GM03348 (cell line): ENCODE results near the gene PERCC1.
"Not testable (repeated sequence)": the region's sequence is repeated elsewhere in the genome, so short reads cannot be mapped to it uniquely, and the experiment has no call there.

Experiments used
- DNase-seq: peaks from one replicate; pipeline ENCODE4 v3.0.0; 2012; ENCODE audit warnings: low spot score

Gene PERCC1

DNA sequence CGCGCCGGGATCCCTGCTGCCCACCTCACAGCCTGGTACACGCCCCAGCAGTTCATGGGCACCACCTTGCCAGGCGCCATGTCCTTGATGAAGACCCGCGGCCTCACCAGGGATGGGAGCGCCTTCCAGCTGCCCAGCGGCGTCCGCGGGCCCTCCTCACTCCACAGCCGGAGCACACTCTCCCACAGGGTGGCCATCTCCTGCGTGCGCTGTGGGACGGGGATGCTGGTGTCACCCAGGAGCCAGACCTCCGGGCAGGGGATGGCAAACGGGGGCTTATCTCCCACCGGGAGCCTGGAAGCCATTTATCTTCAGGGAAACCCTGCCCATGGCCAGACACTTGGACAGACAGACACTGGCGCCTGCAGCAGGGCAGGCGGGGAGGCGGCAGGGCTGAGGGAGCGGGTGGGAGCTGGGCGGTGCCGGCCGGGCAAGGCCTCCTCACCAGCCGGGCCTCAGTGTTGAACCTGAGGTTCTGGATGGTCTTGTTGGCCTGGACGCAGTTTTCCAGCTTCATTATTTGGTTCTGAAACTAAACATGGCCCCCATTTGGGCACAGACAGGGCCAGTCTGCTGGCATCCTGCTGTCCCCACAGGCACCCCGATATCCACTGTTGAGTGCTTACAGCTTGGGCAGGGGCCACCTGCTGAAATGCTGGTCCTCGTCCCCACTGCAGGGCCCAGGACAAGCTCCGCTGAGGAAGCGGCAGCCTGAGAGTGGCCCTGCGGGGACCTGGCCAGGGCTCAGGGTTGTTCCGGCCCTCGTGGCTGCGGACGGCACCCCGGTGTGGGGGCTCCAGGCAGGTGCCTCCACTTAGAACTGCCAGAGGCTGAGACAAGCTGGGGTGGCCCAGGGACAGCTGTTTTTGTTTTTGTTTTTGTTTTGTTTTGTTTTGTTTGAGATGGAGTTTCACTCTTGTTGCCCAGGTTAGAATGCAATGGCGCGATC, 4.0 kb downstream of the PERCC1 start:
- no peak for DNase-seq

DNA sequence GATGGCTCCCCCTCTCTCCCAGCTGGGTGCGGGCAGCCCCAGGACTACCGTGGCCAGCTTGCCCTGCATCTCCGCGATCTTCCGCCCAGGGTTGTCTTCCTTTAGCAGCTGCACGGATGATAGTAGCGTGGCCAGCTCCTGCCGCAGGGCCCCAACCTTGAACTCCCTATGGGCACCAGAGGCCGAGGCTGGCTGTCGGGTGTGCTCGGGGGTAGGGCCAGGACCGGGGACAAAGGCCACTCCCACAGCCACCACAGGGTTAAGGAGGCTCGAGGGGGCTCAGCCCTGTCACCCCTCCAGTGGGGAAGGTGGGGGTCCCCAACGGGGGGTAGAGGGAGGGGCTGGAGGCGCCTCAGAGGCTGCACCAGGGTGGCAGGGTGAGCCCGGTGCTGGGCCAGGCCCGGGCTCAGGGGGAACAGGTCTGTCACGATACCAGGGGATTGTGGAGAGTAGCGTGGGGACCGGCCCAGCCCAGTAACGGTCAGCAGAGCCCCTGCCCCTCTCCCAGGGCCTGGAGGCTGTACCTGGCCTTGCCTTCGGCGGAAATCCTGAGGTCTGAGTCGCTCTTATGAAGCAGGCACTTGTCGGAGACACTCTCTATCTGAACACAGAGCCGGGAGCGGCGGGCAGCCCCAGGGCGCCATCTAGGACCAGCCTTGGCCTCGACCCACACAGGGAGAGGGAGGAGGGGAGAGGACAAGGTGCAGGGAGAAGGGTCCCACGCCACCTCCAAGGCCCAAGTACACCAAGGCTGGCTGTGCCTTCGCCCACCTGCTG, 5.2 kb downstream of the PERCC1 start:
- no peak for DNase-seq

DNA sequence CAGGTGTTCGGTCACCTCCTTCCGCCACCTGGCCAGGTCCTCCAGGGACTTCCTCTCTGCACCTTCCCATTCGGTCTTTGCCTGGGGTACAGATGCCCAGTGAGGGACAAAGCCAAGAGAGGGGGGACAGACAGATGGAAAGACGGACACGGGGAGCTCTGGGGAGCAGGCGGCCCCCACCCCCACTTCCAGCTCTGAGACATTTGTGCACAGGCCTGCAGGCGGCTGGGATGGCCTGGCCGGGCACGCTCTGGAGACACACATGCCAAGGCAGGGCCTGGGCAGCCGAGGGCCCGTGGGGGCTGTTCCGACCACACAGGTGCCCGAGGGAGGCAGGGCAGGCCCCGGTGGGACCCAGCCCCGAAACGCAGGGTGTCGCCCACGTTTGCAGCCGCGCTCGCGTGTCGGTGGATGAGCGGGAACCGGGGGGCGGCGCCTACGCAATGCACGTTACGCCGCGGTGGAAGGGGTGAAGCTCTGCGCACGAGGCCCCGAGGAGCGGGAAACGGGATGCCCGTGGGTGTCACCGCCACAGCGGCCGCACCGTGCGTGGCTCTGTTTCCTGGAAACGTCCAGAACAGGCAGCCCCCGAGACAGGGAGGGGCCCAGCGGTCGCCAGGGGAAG, 6.0 kb downstream of the PERCC1 start:
- DNase-seq: no peak

- DNase-seq: no peak
Observed at GRCh38 chr16:1437606-1438005, 6.7 kb downstream of the PERCC1 start.

DNA sequence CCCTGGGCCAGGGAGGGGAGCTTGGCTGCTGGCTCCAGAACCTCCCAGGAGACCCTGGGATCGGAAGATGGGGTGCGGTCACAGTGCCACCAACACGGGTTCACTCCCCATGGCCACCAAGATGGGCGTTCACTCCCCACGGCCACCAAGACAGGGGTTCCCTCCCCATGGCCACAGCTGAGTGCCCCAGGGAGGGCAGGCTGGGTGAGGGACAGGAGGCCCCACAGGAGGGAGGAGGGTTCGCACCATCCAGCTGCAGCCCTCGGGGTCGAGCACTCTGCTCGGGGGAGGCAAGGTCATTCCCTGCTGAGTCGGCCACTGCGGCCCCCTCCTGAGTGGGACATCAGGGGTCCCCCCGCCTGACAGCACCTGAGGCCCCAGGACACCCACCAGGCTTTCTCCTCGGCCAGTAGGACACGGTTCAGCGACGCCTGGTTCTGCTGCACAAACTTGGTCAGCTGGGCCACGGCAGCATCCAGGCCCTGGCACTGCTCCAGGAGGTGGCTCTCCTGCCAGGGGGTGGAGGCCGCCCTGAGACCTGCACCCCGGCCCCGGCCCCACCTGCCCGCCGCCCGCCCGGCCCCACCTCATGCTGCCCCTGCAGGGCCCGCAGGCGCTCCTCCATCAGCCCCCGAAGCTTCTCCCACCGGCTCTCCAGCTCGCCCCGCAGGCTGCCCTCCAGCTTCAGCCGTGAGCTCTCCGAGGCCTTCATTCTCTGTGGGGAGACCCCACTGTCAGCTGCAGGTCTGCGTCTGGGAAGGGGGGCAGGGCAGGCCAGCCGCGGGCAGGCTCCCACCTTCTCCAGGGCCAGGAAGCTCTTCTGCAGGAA, 7.6 kb downstream of the PERCC1 start:
- DNase-seq: no peak

GRCh38 chr16:1439058-1439698, 8.3 kb downstream of the PERCC1 start:
- no peak for DNase-seq

- not testable (repeated sequence) for DNase-seq
Observed at GRCh38 chr16:1439699-1440074, 8.8 kb downstream of the PERCC1 start.

- DNase-seq: no peak
Observed at GRCh38 chr16:1441391-1441829, 10.5 kb downstream of the PERCC1 start.

- no peak for DNase-seq
Observed at GRCh38 chr16:1442697-1443096, 11.8 kb downstream of the PERCC1 start.

DNA sequence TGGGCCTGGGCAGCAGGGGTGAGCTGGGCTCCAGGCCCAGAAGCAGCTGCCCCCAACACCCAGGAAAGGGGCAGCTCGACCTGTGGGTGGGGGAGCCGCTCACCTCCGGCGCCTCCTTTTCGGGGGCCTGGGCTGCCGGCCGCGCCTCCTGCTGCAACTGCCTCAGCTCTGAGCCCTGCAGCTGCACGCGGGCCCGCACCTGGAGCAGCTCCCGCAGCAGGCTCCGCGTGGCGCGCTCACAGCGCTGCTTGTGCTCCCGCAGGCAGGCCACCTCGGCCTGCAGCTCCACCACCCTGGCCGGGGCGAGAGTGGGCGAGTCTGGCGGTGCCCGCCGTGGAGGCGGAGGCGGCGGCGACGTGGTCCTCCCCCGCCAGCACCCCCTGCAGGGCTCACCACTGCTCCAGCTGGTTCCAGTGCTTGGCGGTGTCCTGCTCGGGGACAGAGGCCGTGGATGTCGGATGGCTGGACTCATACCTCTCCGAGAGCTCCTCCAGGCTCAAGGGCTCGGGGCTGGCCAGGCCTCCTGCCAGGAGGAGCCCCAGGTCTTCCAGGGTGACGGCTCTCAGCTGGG, 12.6 kb downstream of the PERCC1 start:
- no peak for DNase-seq

DNA sequence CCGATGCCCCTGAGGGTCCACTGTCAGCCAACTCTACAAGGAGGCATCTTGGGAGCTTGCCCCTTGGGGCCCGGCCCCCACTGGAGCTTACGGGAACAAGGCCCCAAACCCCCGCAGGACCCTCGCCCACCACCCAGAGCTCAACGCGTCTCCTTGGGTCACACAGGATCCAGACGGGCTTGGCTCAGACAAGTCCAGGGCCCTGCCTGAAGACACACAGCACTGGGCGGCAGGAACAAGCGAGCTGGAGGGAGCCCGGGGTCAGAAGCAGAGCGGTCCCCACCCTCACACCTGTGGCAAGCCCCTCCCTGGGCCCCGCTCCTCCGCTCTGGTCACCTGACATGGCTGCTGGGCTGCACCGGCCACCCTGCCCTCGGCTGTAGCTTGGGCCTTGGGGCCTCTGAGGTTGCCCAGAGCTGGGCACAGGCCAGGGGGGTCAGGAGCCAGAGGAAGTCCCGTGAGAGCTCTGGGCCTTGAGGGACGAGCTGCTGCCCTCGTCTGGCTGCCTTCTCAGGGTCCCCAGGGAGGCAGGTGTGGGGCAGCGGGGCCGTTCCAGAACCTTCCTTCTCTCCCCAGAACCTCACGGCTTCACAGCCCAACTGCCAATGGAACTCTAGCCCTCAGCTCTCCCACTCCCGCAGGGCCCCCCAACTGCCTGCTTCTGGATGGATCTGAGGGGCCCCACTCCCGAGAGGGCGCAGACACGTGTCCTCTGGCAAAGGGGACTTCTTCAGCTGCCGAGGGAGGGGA, 13.3 kb downstream of the PERCC1 start, which contains the start of gene CCDC154:
TSS of gene CCDC154 (minus strand) at position 577 of the 750 bp plus-strand sequence. CDS start at position 343, 234 bp downstream.
- DNase-seq: no peak

DNA sequence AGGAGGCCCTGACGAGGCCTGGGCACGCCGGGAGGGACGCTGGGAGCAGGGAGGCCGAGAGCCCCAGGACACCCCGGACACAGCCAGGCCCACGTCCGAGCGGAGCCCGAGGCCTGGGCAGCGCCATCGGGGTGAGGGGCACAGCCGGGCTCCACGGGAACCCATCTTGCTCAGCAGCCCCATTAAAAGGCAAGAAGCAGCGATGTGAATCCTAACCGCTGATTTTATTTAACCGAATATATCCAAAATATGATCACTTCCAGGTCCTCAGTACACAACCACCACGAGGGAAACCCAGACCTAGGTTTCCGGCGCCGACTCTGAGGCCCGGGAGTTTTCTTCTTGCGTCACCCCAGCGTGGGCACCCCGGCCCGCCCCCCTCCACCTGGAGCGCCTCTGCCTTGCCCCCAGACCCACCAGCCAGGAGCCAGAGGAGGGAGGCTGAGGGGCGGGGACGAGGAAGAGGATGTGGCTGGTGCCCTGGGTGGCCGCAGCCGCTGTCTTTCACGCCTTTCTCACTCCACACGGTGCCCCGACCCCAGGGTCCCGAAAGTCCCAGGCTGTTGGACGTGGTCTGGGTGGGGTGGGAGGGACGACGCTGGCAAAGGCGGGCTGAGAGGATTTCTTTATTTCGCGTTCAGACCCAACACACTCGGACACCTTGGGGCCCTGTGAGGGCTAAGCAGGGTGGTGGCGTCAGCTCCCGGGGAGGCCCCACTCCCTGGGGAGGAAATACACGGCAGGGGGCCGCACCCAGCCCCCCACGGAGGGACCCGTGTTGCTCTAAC, 14.0 kb downstream of the PERCC1 start:
- no peak for DNase-seq

DNA sequence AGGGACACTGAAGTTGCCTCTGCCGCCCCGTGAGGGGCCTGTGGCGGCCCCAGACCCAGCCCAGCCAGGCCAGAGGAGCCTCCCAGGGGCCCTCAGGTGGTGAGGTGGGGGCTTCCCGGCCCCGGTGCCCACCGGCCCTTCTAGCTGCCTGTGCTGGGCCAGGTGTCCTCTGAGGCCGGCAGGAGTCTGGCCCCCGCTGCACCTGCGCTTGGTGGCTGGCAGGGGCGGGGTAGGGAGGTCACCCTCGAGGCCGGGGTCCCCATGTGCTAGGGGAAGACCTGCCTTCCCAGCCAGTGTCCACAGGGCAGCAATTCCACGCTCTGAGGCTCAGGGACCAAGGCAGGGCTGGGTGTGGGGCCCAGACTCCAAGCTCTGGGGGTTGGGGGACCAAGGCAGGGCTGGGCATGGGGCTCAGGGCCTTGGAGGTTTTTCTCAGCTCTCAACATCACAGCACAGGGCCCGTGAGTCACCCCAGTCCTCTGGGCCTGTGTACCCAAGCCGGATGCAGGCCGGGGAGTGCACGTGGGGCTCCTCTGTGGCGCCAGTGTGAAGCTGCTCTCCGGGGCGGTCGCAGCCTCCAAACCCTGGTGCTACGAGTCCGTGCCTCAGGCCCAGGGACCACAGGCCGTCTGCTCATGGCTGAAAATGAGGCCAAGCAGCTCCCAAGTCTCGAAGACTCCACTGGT, 14.8 kb downstream of the PERCC1 start:
- no peak for DNase-seq

DNA sequence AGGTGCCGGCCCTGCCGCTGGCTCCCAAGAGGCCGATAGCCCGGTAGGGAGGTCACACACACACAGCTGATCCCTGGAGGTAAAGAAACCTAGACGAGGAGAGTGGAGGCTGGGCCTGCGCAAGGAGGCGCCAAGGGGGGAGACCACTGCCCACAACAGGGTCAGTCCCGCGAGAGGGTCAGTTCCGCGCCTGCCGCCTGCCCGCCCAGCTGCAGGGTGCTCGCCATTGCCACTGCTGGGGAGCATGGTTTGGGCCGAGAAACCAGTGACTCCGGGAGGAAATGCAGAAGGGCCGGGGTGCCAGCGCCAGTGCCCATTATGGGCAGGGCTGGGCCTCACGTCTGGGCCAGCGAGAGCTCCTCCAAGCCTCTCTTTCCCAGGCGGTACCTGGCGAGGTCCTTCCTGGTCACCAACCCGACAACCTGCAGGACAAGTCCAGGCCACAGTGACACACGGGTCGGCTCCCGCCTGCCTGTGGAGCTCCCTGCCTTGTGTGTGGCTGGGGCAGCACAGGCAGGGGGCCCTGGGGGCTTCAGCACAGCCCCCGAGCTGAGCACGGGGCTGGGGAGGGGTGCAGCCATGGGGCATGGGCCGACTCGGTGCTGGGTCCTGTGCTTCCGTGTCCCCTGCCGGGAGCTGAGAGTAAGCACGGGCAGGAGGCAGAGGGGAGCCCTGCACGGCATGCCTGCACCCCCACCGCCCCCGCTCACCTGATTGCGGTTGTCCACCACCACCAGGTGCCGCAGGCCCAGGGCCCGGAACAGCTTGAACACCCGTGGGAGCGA, 15.6 kb downstream of the PERCC1 start:
- no peak for DNase-seq

DNA sequence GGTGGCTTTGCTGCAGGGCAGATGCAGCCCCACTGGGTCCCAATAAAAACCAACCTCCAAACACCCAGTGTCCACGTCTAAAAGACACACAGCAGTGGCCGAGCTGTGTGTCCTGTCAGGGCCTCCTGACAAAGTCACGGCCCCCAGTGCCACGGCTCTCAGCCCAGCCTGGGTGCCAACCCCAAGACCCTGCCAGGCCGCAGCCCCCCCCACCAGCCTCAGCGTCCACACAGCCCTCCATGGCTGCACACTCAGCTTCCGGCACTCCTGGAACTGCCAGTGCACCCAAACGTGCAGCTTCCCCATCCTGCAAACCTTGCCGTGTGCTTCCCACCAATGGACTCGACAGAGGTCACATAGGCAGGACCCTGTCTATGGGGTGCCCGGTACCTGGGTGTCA, 17.1 kb downstream of the PERCC1 start:
- DNase-seq: no peak

- no peak for DNase-seq
Observed at GRCh38 chr16:1448536-1449116, 17.7 kb downstream of the PERCC1 start.

DNA sequence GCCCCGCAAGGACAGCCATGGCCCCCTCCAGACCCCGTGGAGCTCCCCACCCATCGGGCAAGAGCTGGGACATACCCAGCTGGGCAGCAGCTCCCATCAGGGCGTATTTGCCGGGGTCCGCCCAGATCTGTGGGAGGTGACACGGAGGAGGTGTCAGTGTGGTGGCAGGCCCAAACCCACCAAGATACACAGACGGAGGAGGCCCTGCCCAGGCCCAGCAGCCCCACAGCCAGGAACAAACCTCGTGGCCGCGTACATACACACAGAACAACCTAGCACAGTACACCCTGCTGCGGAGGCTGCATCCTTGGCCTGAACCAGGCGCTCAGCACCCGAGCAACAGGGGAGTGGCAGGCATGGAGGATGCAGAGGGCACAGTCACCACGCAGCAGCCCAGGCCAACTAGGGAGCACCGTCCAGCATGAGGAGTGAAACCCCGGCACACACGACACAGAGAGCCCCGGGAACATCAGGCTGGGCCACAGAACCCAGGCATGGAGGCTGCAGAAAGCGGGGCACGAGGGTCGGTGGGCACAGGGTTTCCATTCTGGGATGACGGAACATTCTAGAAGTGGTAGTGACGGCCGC, 18.4 kb downstream of the PERCC1 start:
- no peak for DNase-seq
